IPS DF 4.7 (cell line): ENCODE measurements around the gene PALM.
"Not testable (repeated sequence)": the region's sequence is repeated elsewhere in the genome, so short reads cannot be mapped to it uniquely, and the experiment has no call there.

Experiments used
- DNase-seq: peaks from one replicate; pipeline ENCODE4 v3.0.0-alpha.2; 2013; ENCODE audit warnings: low spot score; ENCODE audit errors: extremely low read depth

Gene PALM, protein sequence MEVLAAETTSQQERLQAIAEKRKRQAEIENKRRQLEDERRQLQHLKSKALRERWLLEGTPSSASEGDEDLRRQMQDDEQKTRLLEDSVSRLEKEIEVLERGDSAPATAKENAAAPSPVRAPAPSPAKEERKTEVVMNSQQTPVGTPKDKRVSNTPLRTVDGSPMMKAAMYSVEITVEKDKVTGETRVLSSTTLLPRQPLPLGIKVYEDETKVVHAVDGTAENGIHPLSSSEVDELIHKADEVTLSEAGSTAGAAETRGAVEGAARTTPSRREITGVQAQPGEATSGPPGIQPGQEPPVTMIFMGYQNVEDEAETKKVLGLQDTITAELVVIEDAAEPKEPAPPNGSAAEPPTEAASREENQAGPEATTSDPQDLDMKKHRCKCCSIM

DNA sequence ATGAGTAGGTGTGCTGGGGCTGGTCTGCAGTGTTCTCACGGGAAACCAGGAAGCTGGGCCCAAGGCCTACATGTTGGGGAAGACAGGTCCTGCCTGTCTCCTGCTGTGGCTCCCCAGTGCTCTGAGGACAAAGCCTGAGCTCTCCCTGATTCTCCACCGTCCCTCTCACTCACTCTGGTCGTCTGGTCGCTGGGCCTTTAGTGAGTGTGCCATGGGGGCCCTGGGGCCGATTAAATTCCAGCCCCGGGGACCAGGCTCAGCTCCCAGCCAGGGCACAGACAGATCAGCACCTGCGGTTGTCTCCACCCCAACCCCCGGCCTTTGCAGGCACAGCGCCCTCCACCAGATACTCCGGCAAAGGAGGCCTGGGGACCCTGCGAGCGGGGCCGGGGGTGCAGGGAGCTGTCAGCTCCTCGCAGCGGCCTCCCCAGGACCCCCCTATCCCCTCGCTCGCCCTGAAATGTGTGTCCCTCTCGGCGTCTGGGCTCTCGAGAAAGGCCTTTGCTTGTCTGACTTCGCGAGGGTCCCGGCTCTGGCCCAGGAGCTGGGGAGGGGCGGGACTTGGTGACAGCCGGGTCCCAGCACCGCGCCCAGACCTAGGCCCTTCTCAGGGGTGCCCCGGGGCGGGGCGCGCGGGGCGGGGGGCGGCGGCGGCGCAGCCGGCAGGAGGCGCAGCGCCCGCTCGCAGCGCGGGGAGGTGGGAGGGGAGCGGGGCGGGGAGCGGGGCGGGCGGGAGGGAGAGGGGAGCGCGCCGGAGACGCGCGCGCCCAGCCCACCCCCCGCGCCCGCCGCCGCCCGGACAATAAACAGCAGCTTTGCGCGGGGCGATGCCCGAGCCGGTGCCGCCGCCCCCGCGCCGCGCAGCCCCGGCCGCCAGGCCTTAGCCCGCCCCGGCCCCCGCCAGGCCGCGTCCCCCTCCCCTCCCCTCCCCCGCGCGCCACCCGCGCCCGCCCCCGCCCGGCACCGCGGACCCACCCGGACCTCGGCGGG is at the start of gene PALM:
PALM (plus strand) TSS at position 782 of the 990 bp plus-strand sequence. CDS start 212 bp downstream, outside the sequence.
- DNase-seq = no peak

DNA sequence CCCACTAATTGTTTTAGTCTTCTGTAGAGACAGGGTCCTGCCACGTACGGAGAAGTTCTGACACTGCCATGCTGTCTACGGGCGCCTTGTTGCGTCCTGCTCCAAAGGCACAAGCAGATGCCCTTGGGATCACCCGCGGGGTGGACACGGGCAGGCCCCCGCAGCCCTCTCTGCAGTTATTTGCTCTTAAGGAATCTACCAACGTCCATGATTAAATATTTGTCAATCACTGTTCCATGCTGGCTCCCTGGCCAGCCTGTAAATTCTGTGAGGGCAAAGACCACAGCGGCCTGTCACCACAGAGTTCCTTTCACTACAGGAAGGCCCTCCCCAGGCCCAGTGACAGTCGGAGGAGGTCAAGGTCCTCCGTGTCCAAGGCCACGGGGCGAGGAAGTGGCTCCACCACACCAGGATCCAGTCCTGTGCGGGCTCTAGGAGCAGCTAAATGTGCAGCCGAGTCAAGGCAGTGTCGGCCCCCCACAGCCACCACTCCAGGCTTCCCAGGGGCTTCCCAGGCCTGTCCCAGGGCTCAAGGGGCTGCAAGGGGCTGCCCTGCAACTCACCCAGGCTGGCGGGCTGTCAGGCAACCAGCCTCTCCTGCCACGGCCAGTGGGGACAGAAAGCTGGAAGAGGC is 47.8 kb upstream of the PALM start:
- no peak for DNase-seq

DNA sequence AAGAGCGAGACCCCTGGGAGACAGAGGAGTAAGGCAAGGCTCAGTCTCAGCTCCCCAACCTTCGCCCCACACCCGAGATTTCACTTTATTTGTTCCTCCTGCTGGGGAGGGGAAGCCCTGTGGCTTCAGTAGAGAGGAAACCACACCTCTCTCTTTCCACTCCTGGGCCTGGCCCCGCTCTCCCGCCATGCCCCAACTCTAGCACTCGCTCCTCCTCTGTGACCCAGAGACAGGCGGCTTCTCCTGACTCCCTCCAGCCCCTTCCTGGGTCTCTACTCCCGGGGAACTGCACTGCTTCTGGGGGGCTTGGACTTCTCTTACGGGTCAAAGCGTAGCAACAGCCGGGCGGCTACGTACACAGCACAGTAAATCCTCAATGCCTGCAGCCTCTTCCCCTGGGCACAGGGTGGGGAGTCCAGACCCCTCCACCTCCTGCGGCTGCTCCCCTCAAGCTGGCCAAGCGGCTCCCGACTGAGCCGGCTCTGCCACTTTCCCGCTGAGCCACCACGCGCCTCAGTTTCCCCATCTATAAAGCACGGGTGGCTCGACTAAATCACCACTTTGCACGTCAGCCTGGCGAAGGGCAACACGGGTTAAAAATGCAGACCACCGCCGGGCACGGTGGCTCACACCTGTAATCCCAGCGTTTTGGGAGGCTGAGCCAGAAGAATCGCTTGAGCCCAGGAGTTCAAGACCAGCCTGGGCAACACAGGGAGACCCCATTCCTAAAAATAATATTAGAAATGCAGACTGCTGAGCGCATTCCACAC is 47.1 kb upstream of the PALM start:
- DNase-seq = no peak

DNA sequence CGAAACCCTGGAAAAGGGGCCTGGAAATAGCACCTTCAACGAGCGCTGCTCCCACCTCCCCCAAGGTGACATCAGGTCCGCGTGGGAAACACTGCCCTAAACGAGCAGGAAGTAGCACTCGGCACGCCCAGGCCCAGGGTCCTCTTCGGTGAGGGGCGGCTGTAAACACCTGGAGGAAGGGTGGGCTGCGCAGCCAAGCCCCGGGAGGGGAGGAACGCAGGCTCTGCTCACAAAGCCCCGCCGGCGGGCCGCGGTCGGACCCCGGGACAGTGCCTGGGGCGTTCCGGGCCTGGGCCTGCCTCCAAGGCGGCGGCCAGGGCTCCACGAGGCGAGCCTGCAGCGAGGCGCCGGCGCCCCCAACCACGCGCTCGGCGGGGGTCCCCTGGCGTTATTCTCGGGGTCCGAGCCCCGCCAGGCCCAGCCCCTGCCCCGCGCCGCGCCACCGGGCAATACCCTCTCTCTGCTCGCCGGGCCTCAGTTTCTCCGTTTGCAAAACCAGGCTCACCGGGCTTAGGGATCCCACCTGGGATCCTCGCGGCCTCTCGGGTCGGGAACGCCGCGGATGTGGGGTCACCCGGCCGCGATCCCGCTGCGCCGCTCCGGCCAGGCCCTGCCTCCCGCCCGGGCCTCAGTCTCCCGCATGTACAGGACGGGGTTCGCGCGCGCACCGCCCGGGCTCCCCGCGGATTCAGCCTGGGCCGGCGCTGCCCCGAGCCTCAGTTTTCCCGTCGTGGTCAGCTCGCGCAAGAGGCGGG is 46.4 kb upstream of the PALM start:
- DNase-seq = no peak

DNA sequence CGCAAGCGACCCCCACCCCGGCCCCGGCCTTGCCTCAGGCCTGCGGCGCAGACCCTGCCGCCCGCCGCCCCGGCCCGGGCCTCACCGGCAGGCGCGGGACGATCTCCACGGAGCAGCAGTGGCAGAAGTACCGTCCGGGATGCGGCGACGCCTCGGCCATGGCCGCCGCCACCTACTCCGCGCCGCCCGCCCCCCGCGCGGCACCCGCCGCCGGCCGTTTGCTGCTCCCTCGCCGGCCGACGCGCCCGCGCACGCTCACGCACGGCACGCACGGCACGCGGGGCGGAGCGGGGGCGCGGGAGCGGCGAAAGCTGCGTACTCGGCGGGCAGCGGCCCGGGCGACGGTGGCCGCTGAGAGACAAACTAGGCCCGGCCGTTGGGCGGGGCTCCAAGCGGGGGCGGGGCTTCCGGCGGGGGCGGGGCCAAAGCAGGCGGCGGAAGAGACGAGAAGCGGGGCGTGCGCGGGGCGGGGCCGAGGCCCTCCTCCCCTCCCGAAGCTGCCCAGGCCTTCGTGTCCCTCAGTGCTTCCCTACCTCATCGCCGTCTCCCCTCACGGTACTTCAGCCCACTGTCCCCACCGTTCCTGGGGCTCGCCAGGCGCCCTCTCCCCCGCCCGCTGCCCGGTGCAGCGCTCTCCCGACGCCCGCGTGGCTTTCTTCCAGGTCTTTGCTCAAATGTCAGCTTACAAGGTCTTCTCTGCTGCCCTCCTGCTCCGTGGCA is 45.6 kb upstream of the PALM start, which contains the start of gene RNF126:
RNF126 (minus strand) TSS at position 253 of the 720 bp plus-strand sequence; CDS start at position 160, 93 bp downstream.
- no peak for DNase-seq

DNA sequence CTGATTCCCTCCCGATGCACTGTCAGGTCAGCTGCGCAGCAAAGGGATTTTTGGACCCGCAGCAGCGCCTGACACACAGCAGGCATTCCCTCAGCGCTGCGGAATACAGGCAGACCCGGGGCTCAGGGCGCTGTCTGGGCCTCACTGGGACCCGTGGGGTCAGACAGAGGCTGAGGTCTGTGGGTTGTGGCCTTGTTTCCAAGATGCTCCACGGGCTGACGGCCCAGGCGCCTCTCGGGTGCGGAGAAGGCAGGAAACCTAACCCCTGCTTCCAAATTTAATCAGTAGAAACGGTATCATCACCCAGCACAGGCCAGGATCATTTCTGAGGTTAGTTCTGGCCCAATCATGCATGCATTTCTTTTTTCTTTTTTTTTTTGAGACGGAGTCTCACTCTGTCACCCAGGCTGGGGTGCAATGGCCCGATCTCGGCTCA is 45.0 kb upstream of the PALM start:
- no peak for DNase-seq

DNA sequence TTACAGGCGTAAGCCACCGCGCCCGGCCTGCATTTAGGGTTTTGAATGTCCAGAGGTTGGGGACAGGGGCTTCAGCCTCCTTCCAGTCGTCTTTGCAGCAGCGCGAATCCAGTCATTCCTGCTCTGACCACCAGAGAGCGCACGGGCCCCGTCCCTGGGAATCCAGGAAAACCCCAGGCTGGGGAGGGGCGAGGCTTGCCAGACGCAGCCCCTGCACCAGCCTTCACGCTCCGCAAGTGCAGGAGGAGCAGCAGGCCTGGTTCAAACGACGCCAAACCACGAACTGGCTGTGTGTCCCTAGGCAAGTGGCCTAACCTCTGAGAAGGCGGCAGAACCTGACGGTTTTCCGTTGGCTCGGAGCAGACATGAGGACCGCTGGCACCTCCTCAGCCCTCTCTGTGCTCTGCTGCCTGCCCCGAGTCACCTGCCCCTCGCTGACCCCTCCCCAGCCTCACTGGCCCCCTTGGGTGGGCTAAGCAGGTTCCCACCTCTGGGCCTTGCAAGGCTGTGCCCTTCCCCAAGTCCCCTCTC is 43.8 kb upstream of the PALM start:
- DNase-seq = peak; percentile 58

DNA sequence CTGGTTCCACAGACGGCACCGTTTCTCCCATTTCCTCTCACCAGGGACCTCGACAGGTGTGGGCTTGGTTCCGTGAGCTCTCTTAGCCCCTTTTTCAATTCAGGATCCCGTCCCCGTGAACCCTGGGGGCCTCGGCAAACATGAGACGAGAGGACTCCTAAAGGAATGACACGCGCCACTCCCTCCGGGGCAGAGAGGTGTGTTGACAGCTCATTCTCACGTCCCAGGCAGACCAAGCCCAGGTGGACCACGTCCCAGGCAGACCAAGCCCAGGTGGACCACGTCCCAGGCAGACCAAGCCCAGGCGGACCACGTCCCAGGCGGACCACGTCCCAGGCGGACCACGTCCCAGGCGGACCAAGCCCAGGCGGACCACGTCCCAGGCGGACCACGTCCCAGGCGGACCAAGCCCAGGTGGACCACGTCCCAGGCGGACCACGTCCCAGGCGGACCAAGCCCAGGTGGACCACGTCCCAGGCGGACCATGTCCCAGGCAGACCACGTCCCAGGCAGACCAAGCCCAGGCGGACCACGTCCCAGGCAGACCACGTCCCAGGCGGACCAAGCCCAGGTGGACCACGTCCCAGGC is 41.7 kb upstream of the PALM start:
- DNase-seq = not testable (repeated sequence)

DNA sequence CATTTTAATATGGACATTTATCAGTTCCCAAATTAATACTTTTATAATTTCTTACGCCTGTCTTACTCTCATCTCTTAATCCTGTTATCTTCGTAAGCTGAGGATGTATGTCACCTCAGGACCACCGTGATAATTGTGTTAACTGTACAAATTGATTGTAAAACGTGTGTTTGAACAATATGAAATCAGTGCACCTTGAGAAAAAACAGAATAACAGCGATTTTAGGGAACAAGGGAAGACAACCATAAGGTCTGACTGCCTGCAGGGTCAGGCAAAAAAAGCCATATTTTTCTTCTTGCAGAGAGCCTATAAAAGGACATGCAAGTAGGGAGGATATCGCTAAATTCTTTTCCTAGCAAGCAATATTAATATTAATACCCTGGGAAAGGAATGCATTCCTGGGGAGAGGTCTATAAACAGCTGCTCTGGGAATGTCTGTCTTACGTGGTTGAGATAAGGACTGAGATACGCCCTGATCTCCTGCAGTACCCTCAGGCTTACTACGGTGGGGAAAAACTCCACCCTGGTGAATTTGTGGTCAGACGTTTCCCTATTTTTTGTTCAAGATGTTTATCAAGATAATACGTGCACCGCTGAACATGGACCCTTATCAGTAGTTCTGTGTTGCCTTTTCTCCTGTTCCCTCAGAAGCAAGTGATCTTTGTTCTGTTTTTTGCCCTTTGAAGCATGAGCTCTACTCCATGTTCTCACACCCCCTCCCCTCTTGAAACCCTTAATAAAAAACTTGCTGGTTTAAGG is 39.9 kb upstream of the PALM start:
- not testable (repeated sequence) for DNase-seq

DNA sequence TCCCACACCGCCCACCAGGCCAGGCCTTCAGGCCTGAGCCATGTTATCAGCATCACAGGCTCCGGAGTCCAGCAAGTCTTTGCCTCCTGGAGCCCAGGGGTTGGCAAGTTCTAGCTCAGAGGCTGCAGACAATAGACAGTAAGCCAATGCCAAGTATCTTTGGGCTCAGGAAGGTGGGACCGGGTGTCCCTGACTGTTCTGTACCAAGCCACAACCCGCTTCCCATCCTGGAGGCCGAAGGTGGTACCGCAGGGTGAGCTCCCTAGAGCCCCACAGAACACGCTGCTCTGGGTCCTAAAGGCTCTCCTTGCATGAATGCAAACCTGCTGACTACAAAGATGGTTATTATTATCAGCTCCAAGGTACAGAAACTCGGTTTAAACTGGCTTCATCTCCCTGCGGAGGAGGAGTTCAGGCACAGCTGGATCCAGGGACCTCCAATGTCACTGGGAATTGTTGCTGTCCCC is 38.1 kb upstream of the PALM start:
- no peak for DNase-seq

DNA sequence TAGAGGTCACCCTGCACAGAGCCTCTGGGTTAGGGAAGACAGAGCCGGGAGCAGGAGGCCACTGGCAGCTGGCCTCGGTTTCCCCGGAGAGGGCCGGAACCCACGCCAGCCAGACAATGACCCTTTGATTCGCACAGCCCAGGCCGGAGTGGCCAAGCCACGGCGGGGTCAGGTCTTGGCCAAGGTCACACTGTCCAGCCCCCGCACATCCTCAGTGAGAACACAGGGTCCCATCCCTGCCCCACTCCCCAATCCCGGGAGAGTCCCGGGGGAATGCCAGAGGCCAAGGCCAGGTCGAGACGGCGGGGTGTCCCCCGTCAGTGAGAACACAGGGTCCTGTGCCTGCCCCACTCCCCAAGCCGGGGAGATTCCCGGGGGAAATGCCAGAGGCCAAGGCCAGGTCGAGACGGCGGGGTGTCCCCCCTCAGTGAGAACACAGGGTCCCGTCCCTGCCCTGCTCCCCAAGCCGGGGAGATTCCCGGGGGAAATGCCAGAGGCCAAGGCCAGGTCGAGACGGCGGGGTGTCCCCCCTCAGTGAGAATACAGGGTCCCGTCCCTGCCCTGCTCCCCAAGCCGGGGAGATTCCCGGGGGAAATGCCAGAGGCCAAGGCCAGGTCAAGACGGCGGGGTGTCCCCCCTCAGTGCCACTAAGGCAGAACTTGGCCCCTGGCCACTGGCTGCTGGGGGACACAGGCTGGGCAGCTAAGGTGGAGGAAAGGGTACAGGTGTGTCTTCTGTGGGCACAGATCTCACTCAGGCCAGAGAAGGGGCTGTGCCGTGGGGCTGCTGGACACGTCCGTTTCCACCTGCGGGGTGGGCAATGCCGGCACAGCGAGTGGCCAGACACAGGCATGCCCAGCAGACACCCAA is 34.2 kb upstream of the PALM start:
- no peak for DNase-seq

DNA sequence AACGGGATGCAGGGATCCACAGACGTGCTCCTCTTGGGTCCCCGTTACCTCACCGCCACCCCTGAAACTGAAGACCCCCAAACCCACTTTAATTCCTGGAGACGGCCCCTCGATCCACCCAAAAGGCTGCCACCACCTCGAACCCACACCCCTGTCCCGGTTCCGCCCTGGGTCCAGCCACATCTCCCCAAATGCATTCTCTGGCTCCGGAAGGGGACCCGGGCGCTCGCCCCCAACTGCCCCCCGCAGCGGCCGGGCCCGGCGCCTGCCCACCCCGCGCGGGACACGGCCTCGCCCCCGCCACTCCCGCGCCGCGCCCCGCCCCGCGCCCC is 32.8 kb upstream of the PALM start:
- DNase-seq = no peak

DNA sequence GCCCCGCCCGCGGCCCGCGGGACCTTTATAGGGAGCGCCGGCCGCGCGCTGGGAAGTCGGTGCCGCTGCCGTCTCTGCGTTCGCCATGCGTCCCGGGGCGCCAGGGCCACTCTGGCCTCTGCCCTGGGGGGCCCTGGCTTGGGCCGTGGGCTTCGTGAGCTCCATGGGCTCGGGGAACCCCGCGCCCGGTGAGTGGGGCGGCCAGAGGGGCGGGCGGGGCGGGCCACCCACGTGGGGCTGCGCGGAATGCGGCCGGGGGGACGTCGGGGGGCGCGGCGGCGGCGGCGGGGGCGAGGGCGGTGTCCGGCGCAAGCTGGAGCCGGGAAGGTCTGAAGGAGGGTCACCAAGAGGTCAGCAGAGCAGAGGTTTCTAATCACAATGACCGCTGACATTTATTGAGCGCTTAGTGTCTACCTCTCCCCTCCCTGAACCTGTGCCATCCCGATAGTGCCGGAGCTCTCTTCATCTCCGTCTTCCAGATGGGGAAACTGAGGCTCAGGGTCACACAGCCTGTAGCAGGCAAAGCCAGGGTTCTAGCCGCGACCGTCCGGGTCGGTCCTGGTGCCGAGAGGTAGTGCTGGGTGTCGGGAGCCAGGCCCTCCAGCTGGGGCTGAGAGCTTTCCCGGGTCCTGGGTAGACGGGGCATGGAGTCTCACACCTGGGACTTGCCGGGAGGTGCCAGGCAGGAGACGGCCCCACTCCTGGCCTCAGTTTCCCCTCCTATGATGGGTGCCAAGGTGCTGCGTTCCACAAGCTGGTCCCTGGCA is 32.2 kb upstream of the PALM start, which contains the start of gene FSTL3:
FSTL3 (plus strand) TSS at position 54 of the 767 bp plus-strand sequence; CDS start at position 86, 32 bp downstream.
- no peak for DNase-seq

DNA sequence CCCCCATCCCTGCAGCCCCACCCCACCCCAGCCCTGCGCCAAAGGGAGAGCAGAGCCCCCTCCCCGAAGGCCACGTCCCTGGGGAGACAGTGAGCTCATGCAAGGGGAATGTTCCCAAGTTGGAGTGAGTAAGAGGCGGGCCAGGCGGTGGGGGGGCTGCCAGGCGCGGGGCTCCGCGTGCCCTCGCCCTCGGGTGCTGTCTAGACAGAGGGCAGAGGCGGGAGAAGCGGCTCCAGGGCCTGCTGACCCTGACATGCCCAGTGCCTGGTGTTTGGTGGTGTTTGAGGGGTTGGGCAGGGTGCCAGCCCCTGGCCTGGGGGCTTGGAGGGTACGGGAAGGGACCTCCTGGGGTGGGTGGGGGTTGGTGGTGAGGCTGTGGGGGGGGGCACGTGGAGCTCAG is 31.5 kb upstream of the PALM start:
- DNase-seq = no peak

DNA sequence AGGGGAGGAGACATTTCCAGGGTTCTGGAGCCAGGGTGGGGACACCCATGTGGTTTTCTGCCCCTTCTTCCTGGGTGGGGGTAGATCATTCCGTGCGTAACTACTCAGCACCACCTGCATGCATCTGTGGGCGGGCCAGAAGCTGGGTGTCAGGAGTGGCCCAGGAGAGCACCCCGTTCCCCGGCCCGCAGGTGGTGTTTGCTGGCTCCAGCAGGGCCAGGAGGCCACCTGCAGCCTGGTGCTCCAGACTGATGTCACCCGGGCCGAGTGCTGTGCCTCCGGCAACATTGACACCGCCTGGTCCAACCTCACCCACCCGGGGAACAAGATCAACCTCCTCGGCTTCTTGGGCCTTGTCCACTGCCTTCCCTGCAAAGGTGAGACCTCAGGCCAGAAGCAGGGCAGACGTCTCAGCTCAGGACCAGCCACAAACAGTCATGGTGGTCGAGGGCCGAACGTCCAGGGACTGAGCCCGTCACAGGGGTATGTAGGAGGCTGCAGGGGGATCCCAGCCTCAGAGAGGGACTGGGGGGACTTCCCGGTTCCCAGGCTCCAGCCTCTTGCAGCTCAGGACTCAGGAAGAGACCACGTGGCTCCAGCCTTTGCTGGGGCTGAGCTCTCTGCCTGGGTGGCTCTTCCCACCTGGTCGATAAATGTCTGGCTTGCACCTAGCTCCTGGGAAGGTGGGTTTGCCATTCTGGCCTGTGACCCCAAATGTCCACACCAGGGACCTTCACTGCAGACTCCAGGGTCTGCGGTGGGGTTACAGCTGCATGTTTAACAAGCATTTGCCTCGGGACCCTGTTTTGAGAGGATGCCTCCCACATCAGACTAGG is 30.9 kb upstream of the PALM start:
- no peak for DNase-seq
